NCI-H524 (cell line): Measurements from ENCODE around the gene BCKDHB.

Experiments
- DNase-seq, 2 experiments: peaks; one replicate each; lab custom pipeline; 2025; lab: John Stamatoyannopoulos, UW

BCKDHB gene

GRCh38 chr6:80331974-80332373, 225.5 kb downstream of the BCKDHB start:
- DNase-seq: peak; percentile 40 to 84

- peak in 1 of 2 experiments; percentile 8 for DNase-seq
Observed at GRCh38 chr6:80333342-80333741, 226.9 kb downstream of the BCKDHB start.

GRCh38 chr6:80335121-80335531, 228.7 kb downstream of the BCKDHB start:
- peak in 1 of 2 experiments; percentile 25 for DNase-seq

- DNase-seq: no peak
Observed at GRCh38 chr6:80336911-80337310, 230.4 kb downstream of the BCKDHB start.

GRCh38 chr6:80338201-80338836, 231.8 kb downstream of the BCKDHB start:
- peak; percentile 67 to 88 for DNase-seq

GRCh38 chr6:80339421-80339820, 232.9 kb downstream of the BCKDHB start:
- peak; percentile 35 to 88 for DNase-seq

GRCh38 chr6:80340280-80340679, 233.8 kb downstream of the BCKDHB start:
- DNase-seq: peak; percentile 68 to 92

GRCh38 chr6:80340686-80341085, 234.2 kb downstream of the BCKDHB start:
- no peak for DNase-seq

GRCh38 chr6:80341330-80341729, 234.9 kb downstream of the BCKDHB start:
- DNase-seq: peak in 1 of 2 experiments; percentile 54

GRCh38 chr6:80343511-80343910, 237.0 kb downstream of the BCKDHB start:
- no peak for DNase-seq

- no peak for DNase-seq
Observed at GRCh38 chr6:80347101-80347500, 240.6 kb downstream of the BCKDHB start.

- DNase-seq: no peak
Observed at GRCh38 chr6:80348263-80348662, 241.8 kb downstream of the BCKDHB start.

- no peak for DNase-seq
Observed at GRCh38 chr6:80356000-80356399, 249.5 kb downstream of the BCKDHB start.

- no peak for DNase-seq
Observed at GRCh38 chr6:80356545-80356944, 250.1 kb downstream of the BCKDHB start.

GRCh38 chr6:80357081-80357480, 250.6 kb downstream of the BCKDHB start:
- DNase-seq: peak in 1 of 2 experiments; percentile 9

- DNase-seq: no peak
Observed at GRCh38 chr6:80357674-80358073, 251.2 kb downstream of the BCKDHB start.

GRCh38 chr6:80363501-80364122, 257.1 kb downstream of the BCKDHB start:
- DNase-seq: no peak

GRCh38 chr6:80364149-80364548, 257.7 kb downstream of the BCKDHB start:
- no peak for DNase-seq

GRCh38 chr6:80366051-80366450, 259.6 kb downstream of the BCKDHB start:
- DNase-seq: peak in 1 of 2 experiments; percentile 25

- DNase-seq: peak; percentile 47 to 90
Observed at GRCh38 chr6:80366714-80367113, 260.2 kb downstream of the BCKDHB start.

- no peak for DNase-seq
Observed at GRCh38 chr6:80376411-80376810, 269.9 kb downstream of the BCKDHB start.

- DNase-seq: no peak
Observed at GRCh38 chr6:80380566-80380965, 274.1 kb downstream of the BCKDHB start.

- DNase-seq: no peak
Observed at GRCh38 chr6:80382811-80383210, 276.3 kb downstream of the BCKDHB start.

GRCh38 chr6:80388507-80388906, 282.0 kb downstream of the BCKDHB start:
- no peak for DNase-seq
